Gastroesophageal sphincter (tissue), 4 donors: ENCODE measurements around the gene LGR4. TPM values are rescaled to one million over a fixed set of nuclear protein-coding genes. Genes with fewer than 3 reads are reported as not detected.

Experiments used
- ATAC-seq: fragments of 150-250 bp; one replicate; pipeline ENCODE4 v1.9.1; 2016; ENCODE audit warnings: mild to moderate bottlenecking, moderate library complexity
- H3K27ac ChIP-seq, 4 donors: fragments of 200-600 bp; sonication (generic) in 3 of 4; 1 replicate in 3 of 4; 2 replicates in 1 of 4; pipeline ENCODE4 v1.5.1; 2016 to 2019
- H3K27me3 ChIP-seq: fragments of 200-600 bp; sonication (generic); one replicate; pipeline ENCODE4 v1.5.1; 2019
- H3K36me3 ChIP-seq, 2 donors: fragments of 200-600 bp; sonication (generic); one replicate each; pipeline ENCODE4 v1.5.1; 2019; ENCODE audit warnings: control low read depth in 1 of 2
- H3K4me1 ChIP-seq, 3 donors: fragments of 200-600 bp; sonication (generic); 1 replicate in 2 of 3; 2 replicates in 1 of 3; pipeline ENCODE4 v1.5.1; 2016 to 2019; ENCODE audit warnings: control low read depth in 2 of 3
- H3K4me3 ChIP-seq, 2 donors: fragments of 200-600 bp; sonication (generic); one replicate each; pipeline ENCODE4 v1.5.1; 2019; ENCODE audit warnings: mild to moderate bottlenecking in 1 of 2, moderate library complexity in 1 of 2
- H3K9me3 ChIP-seq, 3 donors: fragments of 200-600 bp; sonication (generic); one replicate each; pipeline ENCODE4 v1.5.1; 2017 to 2019; ENCODE audit warnings: control low read depth in 2 of 3
- EP300 ChIP-seq: sonication (generic); formaldehyde crosslinking; IDR thresholded peaks from one replicate; pipeline ENCODE4 v1.6.1; 2017; ENCODE audit warnings: antibody characterized with exemption, mild to moderate bottlenecking
- POLR2A ChIP-seq, 2 donors: fragments of 450-650 bp; IDR thresholded peaks; one replicate each; pipeline ENCODE4 v1.6.1; 2017; ENCODE audit warnings: antibody characterized with exemption in 2 of 2, mild to moderate bottlenecking in 2 of 2, moderate library complexity in 1 of 2
- POLR2AphosphoS5 ChIP-seq: sonication (generic); formaldehyde crosslinking; IDR thresholded peaks from one replicate; pipeline ENCODE4 v1.6.1; 2017; ENCODE audit warnings: antibody characterized with exemption
- WGBS, 2 donors: methylation state at CpG; one replicate each; pipeline ENCODE4 v1.1.5; 2018; ENCODE audit warnings: low coverage in 1 of 2; 5-methylcytosine and 5-hydroxymethylcytosine counted together
- total RNA-seq, 4 donors: library from RNA; depleted of rRNA; stranded (reverse); fragments of >200 nt; gene quantifications; one replicate each; pipeline ENCODE4 v1.1.0, GENCODE V29; 2016
- TF ChIP-seq, protein P1 (sequence below), 4 experiments: fragments of 200-600 bp in 2 of 4; fragments of 450-650 bp in 2 of 4; sonication (generic) in 1 of 4; IDR thresholded peaks; one replicate each; pipeline ENCODE4 v1.5.1; 2017 to 2019; ENCODE audit warnings: antibody characterized with exemption in 4 of 4, mild to moderate bottlenecking in 2 of 4, moderate library complexity in 2 of 4

The LGR4 gene
- total RNA-seq, 4 donors from 2014 or later = 21.0 to 35.9 (median 31.8) TPM

- Histone ChIP-seq H3K4me1 (peaks cover 0 to 15% (median 0%) of the 10 kb centered on the region in 3 donors), H3K27me3 (no peaks in the 10 kb centered on the region), H3K27ac (no peak overlapping the region), H3K36me3 (no peaks in the 10 kb centered on the region), H3K4me3 (no peak overlapping the region), H3K9me3 (no peaks in the 10 kb centered on the region)
- WGBS, 2 donors = 74 to 85% methylated on average over 2 of the region's 2 CpGs
- ATAC-seq = no peak
- TF ChIP-seq POLR2A (IDR thresholded peaks at IDR 0.05) (no peak), POLR2AphosphoS5 (no peak), EP300 (no peak)
- TF ChIP-seq, protein P1, sequence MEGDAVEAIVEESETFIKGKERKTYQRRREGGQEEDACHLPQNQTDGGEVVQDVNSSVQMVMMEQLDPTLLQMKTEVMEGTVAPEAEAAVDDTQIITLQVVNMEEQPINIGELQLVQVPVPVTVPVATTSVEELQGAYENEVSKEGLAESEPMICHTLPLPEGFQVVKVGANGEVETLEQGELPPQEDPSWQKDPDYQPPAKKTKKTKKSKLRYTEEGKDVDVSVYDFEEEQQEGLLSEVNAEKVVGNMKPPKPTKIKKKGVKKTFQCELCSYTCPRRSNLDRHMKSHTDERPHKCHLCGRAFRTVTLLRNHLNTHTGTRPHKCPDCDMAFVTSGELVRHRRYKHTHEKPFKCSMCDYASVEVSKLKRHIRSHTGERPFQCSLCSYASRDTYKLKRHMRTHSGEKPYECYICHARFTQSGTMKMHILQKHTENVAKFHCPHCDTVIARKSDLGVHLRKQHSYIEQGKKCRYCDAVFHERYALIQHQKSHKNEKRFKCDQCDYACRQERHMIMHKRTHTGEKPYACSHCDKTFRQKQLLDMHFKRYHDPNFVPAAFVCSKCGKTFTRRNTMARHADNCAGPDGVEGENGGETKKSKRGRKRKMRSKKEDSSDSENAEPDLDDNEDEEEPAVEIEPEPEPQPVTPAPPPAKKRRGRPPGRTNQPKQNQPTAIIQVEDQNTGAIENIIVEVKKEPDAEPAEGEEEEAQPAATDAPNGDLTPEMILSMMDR (IDR thresholded peaks at IDR 0.05) = no peak
These were observed 55.9 kb downstream of the LGR4 start for GRCh38 chr11:27416568-27417176.

- TF ChIP-seq EP300 = no peak
- TF ChIP-seq, protein P1 (IDR thresholded peaks at IDR 0.05) = no peak
- no peak for TF ChIP-seq POLR2A (IDR thresholded peaks at IDR 0.05)
- TF ChIP-seq POLR2AphosphoS5 = no peak
- H3K4me1 ChIP-seq = peaks cover 0 to 6% (median 0%) of the 10 kb centered on the region in 3 donors
- H3K36me3 ChIP-seq = no peaks in the 10 kb centered on the region
- H3K27me3 ChIP-seq = no peaks in the 10 kb centered on the region
- ATAC-seq = no peak
- WGBS, 2 donors = 93 to 94% methylated on average over 2 to 3 of the region's 3 CpGs
- H3K27ac ChIP-seq = no peak overlapping the region
- H3K9me3 ChIP-seq = no peaks in the 10 kb centered on the region
- H3K4me3 ChIP-seq = no peak overlapping the region
These were observed 57.9 kb downstream of the LGR4 start for GRCh38 chr11:27414644-27415043.

- 86 to 93% methylated on average over 5 of the region's 5 CpGs for WGBS, 2 donors
- Histone ChIP-seq H3K4me1 (peaks cover 0 to 6% (median 0%) of the 10 kb centered on the region in 3 donors), H3K36me3 (no peaks in the 10 kb centered on the region), H3K9me3 (no peaks in the 10 kb centered on the region), H3K27ac (no peak overlapping the region), H3K27me3 (no peaks in the 10 kb centered on the region), H3K4me3 (no peak overlapping the region)
- TF ChIP-seq, protein P1 (IDR thresholded peaks at IDR 0.05) = no peak
- TF ChIP-seq EP300 (no peak), POLR2AphosphoS5 (no peak), POLR2A (IDR thresholded peaks at IDR 0.05) (no peak)
- ATAC-seq = no peak
These were observed 59.4 kb downstream of the LGR4 start for GRCh38 chr11:27413218-27413617.

GRCh38 chr11:27412192-27412691, 60.3 kb downstream of the LGR4 start:
- ATAC-seq = no peak
- no peaks in the 10 kb centered on the region for H3K9me3 ChIP-seq
- TF ChIP-seq POLR2A (IDR thresholded peaks at IDR 0.05) = no peak
- TF ChIP-seq POLR2AphosphoS5 = no peak
- TF ChIP-seq, protein P1 (IDR thresholded peaks at IDR 0.05) = no peak
- TF ChIP-seq EP300 = no peak
- no peaks in the 10 kb centered on the region for H3K27me3 ChIP-seq
- no peaks in the 10 kb centered on the region for H3K4me1 ChIP-seq
- H3K27ac ChIP-seq = no peak overlapping the region
- no peaks in the 10 kb centered on the region for H3K36me3 ChIP-seq
- H3K4me3 ChIP-seq = no peak overlapping the region

- no peaks in the 10 kb centered on the region for H3K27me3 ChIP-seq
- H3K9me3 ChIP-seq = no peaks in the 10 kb centered on the region
- TF ChIP-seq POLR2A (IDR thresholded peaks at IDR 0.05) = no peak
- TF ChIP-seq, protein P1 (IDR thresholded peaks at IDR 0.05) = no peak
- H3K4me3 ChIP-seq = no peak overlapping the region
- no peak for ATAC-seq
- H3K27ac ChIP-seq = no peak overlapping the region
- H3K36me3 ChIP-seq = no peaks in the 10 kb centered on the region
- H3K4me1 ChIP-seq = no peaks in the 10 kb centered on the region
These were observed 61.3 kb downstream of the LGR4 start for GRCh38 chr11:27411328-27411727.
